ENCODE data around the gene UBE2M. TPM values are rescaled to one million over a fixed set of nuclear protein-coding genes. Genes with fewer than 3 reads are reported as not detected.
"Not testable (repeated sequence)": the region's sequence is repeated elsewhere in the genome, so short reads cannot be mapped to it uniquely, and the experiment has no call there.

Gene UBE2M
- 124 TPM for polyA plus RNA-seq (2013, experiment 1 of 2; ENCODE audit: insufficient read length)
- polyA plus RNA-seq (2013, experiment 2 of 2; ENCODE audit: insufficient read length), result 113 TPM

- no peak for DNase-seq
Observed at GRCh38 chr19:58558066-58558622, at the start of gene UBE2M. Gene UBE2M (minus strand): TSS chr19:58558611. CDS start chr19:58558381, 230 bp downstream.

DNA sequence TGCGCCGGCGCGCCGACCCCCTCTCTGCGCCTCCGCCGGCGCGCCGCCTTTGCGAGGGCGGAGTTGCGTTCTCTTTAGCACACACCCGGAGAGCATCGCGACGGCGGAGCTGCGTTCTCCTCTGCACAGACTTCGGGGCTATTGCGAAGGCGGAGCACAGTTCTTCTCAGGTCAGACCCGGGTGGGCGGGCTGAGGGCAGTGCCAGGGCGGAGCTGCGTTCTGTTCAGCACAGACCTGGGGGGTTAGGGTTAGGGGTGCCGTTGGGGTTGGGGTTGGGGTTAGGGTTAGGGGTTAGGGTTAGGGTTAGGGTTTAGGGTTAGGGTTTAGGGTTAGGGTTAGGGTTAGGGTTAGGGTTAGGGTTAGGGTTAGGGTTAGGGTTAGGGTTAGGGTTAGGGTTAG is 48.8 kb upstream of the UBE2M start:
- not testable (repeated sequence) for DNase-seq

- DNase-seq, result not testable (repeated sequence)
Observed at GRCh38 chr19:58606251-58606896, 48.0 kb upstream of the UBE2M start.

DNA sequence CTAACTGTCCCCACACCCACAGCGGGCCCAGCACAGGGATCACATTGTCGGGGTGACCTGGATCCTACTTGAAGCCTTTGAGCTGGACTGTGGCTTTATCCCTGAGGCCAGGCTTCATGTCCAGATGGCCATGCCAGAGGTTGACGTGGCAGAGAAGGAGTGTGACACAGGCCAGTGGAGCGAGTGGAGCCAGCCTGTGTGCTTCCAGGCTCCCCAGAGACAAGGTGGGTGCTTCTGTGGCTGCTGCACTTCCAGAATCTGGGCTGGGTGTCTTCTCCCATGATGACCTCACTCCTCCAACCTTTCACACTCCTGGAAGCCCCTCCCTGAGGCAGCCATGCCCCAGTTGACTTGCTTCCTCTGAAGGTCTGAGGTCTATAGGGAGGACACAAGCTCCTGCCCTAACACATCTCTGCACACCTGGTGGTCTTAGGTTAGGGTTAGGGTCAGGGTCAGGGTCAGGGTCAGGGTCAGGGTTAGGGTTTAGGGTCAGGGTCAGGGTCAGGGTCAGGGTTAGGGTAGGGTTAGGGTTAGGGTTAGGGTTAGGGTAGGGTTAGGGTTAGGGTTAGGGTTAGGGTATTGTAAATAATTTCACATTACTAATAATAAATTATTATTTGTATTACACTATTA is 27.8 kb upstream of the UBE2M start:
- no peak for DNase-seq

DNA sequence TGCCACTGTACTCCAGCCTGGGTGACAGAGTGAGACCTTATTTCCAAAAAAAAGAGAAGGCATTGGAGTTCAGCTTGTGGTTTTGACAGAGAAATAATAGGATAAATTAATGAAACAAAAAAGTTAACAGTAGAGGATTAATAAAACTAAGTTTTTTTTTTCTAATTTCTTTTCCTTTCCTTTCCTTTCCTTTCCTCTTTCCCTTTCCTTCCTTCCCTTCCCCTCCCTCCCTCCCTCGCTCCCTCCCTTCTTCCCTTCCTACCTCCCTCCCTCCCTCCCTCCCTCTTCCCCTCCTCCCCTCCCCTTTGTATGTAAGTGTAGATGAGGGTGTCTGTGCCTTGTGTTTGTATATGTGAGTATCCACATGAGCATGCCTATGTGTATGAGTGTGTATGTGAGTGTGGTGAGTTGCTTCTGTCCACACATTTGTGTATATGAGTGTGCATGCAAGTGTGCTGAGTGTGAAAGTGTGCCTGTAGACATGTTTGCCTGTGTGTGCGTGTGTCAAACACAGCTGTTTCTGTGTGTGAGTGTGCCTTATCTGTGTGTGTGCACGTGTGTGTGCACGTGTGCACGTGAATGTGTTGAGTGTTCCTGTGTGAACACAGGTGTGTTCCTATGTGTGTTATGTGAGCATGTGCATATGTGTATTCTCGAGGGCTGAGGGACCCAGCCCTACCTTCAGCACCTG is 27.2 kb upstream of the UBE2M start:
- DNase-seq, result no peak

GRCh38 chr19:58584498-58585441 is 26.4 kb upstream of the UBE2M start:
- DNase-seq, result no peak

GRCh38 chr19:58582985-58583384 is 24.6 kb upstream of the UBE2M start:
- no peak for DNase-seq

DNA sequence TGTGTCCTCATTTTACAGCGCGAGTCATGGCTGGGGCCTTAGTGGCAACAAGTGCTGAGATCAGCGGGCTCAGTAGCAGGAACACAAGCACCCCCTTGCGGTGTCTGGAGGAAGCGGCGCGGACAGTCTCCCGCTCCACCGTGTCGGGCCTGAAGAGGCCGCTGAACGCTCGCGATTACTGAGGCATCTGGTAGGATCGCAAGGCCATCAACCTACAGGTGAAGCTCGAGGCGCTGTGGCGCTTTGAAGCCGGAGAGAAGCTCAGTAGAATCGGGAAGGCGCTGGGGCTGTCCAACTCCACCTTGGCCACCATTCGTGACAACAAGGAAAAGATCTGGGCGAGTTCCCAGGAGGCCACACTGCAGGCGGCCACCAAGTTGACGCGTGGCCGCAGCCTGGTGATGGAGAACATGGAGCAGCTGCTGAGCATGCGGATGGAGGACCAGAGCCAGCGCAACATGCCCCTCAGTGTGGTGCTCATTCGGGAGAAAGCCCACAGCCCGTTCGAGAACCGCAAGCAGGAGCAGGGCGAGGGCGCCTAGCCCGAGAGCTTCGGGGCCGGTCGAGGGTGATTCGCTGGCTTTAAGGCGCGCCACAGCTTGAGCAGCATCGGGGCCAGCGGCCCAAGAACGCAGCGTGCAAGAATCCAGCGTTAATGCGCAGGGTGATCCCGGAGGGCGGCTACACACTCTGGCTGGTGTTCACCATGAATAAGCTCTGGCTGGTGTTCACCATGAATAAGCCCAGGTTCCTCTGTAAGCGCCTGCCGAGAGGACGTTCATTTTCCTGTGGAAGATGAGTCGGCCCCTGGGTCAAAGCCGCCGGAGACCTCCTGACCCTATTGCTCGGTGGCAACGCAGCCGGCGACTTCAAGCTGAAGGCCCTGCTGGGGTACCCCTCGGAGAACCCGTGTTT is 23.1 kb upstream of the UBE2M start:
- DNase-seq, result peak; percentile 86

DNA sequence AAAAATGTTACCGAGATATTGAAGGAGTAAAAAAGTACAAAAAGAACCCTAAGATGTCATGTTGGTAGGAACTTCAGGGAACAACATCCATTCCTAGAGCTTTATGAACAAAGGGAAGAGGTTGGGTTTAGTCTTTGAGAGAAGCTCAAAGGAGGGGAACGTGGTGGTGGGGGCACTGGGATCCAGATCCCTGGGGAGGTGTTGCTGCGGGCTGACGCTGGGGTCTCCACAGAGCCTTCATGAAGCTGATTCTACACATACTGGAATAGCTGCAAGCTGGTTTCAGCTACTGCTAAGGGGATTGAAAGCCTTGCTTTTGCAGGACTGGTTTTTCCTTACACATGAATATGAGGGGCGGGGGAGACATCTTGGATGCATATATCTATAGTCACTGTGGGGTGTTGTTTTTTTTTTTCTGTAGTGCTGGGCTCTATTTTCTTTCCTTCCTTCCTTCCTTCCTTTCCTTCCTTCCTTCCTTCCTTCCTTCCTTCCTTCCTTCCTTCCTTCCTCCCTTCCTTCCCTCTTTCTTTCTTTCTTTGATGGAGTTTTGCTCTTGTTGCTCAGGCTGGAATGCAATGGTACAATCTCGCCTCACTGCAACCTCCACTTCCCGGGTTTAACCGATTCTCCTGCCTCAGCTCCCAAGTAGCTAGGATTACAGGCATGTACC is 21.2 kb upstream of the UBE2M start:
- no peak for DNase-seq

GRCh38 chr19:58578012-58578925 is 19.9 kb upstream of the UBE2M start:
- DNase-seq, result no peak

DNA sequence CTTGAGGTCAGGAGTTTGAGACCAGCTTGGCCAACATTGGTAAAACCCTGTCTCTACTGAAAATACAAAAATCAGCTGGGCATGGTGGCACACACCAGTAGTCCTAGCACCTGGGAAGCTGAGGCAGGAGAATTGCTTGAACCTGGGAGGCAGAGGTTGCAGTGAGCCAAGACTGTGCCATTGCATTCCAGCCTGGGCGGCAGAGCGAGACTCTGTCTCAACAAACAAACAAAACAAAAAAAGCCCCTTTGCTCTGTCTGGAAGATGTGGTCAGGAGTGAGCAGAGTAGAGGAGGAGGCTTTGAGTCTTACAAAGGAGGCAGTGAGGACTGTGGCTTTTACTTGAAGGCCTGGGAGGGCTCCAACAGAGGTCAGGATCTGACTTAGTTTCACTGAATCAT is 19.2 kb upstream of the UBE2M start:
- not testable (repeated sequence) for DNase-seq

DNA sequence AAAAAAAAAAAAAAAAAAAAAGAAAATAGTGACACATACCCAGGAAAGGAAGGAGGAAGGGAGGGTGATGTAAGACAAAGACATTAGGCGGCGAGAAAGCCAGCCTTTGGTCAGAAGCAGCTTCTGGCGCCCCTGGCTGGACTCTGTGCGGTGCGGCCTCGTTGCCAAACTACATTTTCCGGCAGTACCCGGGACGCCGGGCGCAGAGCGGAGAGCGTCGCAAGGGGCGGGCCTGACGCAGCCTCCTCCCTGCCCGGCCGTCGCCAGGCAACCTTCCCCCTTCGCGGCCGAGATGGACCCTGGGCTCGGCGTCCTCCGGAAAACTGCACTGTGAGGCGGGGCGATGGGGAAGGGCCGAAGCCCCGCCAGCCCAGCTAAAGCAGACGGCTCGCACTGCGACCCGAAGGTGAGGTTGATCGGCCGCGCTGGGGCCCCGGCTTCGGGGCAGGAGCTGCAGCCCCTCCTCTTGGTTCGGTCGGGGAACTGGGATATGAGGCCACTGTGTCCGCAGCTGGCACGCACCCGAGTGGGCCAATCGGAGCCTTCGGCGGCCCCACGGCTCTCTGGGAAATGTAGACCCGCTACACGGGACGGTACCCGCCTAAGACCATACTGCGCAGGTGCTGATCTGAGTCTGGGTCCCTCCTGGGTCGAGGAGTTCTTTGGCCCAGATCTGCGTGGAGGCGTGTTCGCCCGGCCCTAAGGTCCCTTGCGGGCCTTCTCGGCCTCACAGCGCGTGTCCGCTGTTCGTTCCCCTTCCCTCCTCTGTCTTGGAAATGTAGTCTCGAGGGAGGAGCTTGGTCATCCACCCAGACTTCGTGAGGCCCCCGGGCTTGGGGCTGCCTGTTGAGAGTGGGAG is 17.0 kb upstream of the UBE2M start:
- peak; percentile 94 for DNase-seq

DNA sequence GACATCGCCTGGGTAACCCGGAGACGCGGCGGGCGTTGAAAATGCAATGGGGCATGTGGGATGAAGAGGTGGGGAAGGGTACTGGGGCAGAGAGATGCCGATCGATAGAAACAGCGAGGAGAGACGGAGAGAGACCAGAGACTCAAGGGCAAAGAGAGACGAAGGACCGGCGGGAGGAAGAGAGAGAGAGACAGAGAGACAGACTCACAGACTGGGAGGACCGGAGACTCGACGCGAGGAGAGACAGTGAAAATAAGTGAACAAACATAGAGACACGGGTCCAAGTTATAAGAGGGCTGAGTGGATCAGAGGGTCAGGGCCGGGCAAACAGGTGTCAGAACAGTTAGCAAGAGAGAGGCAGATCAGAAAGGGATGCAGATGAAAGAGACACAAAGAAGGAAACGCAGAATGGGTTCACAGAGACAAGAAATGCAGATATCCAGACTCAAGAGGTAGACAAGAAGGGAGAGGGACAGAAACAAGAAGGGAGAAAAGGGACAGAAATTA is 15.3 kb upstream of the UBE2M start:
- DNase-seq, result no peak

DNA sequence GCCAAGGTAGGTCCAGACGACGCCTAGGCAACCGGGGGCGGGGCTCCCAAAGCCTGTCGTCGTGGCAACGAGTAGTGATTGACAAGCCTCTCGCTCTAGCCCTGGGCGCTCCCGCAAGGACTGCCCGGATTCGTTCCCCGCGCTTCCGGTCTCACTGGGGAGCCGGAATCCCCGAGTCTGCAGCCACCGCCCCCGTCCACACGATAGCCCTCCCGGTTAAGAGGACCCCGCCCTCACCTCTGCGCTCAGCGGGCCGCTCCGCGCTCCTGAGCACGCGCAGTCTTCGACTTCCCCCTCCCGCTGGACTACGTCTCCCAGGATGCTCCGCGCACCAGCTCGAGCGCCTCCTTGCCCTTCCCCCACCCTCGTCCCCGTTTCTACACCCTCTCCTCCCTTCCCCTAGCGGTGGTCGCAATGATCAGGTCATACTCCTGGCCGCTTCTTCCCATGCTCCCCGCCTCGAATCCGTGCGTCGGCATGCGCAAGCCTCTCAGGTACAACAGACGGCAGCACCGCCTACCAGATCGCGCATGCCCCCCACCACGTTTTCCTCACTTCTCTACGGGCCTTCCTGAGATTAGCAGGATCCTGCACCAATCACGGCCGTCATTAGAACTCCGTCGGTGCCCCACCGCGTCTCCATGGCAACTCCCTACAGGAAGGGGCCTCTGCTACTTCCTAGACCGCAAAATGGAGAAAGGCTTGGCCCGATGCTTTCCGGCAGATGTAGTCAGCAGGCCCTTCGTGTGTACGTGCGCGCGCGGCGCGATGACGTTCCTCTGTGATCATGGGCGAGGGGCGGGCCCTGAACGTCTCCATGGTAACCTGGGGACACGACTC is 14.6 kb upstream of the UBE2M start, which contains the start of gene MZF1:
Gene MZF1 (minus strand): TSS at position 518 of the 840 bp plus-strand sequence. CDS start 1,946 bp downstream, outside the sequence.
- DNase-seq, result peak; percentile 100

GRCh38 chr19:58572026-58572817 is 13.8 kb upstream of the UBE2M start:
- DNase-seq, result no peak

- no peak for DNase-seq
Observed at GRCh38 chr19:58571575-58571947, 13.2 kb upstream of the UBE2M start.
